RKO (cell line): ENCODE results near the gene OBP2B.
"Not testable (repeated sequence)": the region's sequence is repeated elsewhere in the genome, so short reads cannot be mapped to it uniquely, and the experiment has no call there.

ENCODE experiments used
- DNase-seq: peaks from one replicate; pipeline ENCODE4 v3.0.0-alpha.2; 2016; ENCODE audit warnings: low spot score

Gene OBP2B, protein sequence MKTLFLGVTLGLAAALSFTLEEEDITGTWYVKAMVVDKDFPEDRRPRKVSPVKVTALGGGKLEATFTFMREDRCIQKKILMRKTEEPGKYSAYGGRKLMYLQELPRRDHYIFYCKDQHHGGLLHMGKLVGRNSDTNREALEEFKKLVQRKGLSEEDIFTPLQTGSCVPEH

DNA sequence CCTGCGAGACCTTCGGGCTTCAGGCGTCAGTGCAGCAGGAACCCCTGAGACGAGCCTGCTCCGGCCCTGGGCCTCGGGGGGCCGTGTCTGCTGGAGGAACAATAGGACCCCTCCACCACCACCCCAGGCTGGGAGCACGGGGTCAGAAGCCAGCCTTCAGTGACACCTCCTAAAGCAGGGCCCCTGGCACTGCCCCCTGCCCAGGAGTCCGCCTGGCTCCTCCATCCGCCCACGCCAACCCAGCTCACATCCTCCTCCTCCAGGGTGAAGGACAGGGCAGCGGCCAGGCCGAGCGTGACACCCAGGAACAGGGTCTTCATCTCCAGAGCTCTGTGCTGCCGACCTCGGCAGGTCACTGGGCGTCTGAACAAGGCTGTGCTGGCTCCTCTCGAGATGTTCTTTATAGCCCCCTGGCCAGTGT lies at the start of gene OBP2B:
OBP2B (minus strand) TSS at position 371 of the 421 bp plus-strand sequence; CDS start at position 320, 51 bp downstream.
- DNase-seq = not testable (repeated sequence)

DNA sequence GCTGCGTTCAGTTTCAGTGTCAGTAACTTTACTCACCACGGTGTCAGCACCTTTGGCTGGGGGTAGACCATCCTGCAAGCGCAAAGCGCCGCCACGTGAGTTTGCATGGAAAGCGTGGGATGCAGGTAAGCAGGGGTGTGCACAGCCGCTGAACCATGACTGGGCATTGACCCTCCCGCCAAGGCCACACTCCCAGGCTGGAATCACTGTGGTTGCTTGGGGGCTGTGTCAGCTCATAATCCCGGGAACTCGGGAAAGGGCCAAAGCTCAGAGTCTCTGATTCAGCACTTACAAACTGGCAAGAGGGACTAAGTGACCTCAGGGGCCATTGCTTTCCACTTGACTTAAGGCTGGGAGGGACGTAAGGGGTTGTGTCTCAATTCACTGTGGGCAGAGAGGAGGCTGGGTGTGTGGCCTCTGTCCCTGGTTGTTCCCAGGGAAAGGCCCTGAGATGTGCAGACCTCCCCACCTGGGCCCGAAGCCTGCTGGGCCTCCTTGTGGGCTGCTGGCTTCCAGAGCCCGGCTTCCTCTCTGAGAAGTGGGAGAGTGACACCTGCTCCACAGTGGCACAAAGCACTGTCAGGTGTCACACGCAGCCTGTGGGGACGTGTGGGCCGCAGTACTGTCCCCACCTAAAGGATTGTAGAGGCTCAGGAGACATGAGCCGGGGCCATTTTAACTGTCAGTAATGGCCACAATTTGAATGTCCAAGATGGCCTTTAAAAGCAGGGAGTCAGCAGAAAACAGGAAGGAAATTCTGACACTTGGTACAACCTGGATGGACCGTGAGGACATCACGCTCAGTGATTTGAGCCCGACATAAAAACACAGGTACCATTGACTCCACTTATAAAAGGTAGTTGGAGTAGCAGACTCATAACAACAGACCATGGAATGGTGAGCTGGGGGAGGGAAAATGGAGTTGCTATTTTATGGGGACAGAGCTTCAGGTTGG lies 49.3 kb upstream of the OBP2B start:
- DNase-seq = peak; percentile 48

DNA sequence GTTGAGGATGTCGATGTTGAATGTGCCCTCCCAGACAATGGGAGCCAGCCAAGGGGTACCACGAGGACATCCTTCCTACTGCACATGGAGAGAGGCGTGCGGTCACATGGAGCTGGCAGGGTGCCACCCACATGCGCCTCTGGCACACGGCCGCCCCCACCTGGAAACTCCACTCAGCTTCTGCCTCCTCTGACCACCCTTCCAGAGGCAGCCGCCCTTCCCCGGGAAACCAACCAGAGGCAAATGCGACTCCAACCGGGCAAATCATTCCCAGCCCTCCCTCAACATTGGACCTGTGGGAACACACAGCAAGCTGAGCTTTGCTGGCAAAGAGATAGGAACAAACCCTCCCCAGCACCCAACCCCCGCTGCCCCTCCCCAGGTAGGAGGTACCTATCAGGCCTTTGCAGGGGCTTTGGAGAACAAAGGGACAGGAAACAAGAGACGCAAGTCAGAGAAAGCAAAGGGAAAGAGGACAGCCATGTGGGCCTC lies 48.5 kb upstream of the OBP2B start:
- DNase-seq = no peak

DNA sequence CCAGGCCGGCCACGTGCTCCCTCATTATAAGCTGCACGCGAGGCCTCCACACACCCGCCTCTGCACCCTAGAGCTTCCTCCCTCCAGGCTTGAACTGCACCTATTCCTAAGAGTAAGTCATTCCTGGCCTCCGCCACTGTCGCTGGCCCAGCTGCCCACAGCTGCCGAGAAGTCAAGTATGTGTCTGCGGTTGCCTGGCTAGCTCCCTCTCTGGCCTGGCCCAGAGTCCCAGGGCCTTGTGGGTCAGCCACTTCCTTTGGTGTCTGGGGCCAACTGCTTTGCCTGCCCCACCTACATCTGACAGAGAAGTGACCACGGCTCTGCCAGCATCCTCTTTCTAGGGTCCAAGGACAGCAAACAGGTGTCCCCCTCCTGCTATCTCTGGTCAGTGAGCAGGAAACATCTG lies 47.6 kb upstream of the OBP2B start:
- DNase-seq = no peak

DNA sequence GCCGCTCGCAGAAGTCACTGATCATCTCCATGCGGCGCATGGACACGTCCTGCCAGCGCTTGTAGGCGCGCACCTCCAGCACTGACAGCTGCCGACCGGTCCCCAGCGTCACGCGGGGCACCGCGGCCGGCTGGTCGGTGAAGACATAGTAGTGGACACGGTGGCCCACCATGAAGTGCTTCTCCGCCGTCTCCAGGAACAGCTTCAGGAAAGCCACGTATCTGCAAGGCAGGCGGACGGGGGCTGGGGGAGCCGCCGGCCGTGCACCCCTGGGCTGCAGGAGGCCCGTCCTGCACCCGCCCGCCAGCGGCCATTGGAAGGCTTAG lies 47.0 kb upstream of the OBP2B start:
- DNase-seq = no peak

DNA sequence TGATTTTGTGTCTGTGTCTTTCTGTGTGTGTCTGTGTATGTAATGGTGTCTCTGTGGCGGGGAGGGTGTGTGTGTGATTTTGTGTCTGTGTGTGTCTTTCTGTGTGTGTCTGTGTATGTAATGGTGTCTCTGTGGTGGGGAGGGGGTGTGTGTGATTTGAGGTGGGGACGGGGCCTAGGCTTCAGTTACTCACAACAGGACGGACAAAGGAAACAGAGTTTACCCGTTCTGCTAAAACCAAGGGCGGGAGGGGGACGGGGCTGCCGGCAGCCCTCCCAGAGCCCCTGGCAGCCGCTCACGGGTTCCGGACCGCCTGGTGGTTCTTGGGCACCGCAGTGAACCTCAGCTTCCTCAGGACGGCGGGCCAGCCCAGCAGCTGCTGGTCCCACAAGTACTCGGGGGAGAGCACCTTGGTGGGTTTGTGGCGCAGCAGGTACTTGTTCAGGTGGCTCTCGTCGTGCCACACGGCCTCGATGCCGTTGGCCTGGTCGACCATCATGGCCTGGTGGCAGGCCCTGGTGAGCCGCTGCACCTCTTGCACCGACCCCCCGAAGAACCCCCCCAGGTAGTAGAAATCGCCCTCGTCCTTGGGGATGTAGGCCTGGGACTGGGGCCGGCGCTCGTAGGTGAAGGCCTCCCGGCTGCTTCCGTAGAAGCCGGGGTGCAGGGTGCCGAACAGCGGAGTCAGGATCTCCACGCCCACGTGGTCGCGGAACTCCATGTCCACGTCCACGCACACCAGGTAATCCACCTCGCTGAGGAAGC lies 46.5 kb upstream of the OBP2B start:
- no peak for DNase-seq

DNA sequence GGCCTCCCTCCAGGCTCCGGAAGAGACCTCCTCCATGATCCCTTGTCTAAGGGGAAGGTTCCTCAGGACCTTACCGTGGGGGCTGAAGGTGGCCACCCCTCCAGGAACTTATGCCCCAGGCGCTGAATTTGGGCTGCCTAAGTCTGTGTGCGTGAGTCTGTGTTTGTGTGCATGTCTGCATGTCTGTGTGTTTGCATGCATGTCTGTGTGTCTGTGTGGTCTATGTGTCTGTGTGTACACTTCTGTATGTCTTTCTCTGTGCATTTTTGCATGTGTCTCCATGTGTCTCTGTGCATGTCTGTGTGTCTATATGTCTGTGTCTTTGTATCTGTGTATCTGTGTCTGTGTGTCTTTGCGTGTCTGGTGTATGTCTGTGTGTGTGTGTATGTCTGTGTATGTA lies 45.4 kb upstream of the OBP2B start:
- no peak for DNase-seq

DNA sequence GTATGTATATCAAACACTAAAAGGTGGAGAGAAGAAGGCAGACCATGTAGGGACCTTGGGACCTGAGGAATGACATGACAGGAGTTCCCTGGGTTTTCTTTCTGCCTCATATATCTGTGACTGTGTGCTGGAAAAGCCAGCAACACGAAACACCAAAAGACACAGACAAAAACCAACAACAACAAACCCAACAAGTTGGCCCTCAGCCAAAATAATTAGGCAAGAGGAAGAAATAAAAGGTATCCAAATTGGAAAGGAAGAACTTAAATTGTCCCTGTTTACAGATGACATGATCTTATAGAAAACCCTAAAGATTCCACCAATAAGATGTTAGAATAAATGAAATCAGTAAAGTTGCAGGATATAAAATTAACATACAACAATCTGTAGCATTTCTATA lies 44.2 kb upstream of the OBP2B start:
- no peak for DNase-seq

DNA sequence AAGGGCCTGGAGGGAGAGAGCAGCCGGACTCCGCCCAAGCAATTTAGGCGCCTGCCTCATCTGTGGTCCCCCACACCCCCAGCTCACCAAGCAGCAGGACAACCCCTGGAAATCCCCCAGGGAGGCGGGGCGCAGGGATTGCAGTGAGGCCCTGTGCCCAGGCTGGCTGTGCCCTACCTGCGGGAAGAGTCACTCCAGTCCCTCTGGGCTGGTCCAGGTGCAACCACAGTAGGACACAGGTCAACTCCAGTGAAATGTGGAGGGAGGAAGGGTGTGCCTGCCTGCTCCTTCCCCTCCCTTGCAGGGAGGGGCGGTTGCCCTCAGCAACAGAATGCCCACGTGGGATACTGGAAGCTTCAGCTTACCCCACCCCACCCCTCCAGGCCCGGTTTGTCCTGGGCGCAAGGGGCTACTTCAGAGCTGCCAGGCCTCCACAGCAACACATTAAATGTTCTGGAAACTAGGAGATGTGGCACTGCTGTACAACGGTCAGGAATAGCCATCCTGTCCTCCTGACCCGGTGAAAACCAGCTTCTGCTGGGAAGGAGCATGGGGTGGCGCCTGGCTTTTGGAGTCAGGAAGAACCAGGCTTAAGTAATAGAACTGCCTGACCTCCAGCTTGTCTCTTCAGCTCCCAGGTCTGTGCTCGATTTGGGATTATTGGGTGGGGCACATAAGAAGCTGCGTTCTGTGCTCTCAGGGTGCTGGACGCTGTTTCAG lies 43.4 kb upstream of the OBP2B start:
- DNase-seq = no peak

DNA sequence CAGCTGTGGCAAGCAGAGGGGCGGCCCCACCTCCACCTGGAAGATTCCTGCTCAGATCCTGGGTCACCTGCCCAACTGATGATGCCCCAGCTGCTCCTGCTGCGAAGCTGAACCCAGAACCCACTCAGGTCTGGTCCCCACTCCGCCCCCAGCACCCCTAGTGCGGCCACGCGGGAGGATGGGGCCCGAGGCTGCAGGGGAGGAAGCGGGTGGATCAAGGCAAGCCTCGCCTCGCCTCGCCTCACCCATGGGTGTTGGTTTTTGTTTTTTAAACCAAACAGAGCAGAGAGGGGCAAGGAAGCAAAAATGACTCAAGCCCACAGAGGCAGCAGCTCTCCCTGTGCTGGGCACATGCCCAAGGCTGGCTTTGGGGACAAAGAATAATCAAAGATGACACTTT lies 42.7 kb upstream of the OBP2B start:
- DNase-seq = no peak

DNA sequence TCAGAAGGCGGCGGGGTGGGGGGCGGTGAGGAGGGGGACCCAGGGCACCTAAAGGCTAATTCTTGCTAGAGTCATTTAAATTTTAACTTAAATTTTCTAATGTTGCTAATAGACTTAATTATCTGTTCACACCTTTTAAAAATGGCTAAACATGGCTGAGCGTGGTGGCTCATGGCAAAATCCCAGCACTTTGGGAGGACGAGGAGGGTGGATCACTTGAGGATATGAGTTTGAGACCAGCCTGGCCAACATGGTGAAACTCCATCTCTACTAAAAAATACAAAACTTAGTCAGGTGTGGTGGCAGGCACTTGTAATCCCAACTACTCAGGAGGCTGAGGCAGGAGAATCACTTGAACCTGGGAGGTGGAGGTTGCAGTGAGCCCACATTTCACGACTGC lies 42.2 kb upstream of the OBP2B start:
- not testable (repeated sequence) for DNase-seq

DNA sequence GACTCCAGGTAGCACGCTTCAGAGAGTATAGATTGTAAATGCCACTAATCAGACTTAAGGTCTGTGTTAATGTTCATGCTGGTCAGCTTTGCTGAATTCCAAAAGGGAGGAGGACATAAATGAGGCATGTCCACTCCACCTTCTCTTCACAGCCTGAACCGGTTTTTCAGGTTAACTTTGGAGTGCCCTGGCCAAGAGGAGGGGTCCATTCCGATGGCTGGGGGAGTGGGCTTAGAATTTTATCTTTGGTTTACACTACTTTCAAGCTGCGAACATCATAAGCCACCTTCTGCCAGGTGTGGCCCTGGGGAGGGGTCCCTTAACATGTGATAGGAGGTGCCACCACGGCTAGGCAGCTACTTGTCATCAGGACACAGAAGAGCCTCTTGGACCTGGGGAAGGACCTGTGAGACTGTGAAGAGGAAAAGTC lies 41.7 kb upstream of the OBP2B start:
- no peak for DNase-seq

DNA sequence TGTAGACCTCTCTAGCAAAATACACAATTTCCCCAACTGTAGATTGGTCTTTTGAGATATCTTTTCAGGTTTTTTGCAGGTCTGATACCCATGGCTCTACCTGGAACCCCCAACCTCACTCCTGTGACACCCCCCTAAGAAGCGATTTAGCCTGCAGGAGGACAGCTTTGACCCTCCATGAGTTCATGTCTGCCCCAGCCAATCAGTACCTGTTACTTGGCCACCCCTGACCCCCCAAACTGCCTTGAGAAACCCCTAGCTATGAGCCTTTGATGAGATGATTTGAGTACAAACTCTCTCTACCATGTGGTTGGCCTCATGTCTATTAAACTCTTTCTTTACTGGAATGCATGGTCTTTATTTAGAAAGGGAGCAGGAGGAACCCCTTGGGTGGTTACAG lies 40.3 kb upstream of the OBP2B start:
- DNase-seq = no peak

DNA sequence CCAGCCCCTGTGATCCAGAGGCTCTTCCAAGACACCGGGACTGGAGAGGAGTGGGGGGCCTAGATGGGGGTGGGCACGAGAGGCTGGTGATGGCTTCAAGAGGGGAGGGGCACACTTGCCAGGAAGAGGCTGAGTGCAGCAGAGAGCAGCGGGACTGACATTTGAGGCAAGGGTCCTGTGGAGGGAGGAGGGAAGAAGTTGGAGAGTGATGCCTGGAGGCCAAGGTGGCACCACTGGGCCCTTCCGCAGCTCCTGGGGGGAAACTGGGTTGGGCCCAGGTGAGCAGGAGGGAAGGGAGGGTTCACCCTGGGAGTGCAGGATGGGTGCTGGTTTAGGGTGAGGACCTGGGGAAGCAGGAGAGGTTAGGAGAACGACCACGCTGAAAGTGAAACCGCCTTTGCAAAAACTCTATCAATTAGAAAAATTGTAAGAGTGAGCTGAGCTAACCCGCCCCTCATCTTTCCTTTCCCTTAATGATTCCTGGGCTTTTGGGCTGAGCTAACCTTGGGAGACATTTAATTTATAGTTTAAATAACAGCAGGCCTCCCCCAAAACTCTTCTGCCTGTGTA lies 39.8 kb upstream of the OBP2B start:
- DNase-seq = no peak

DNA sequence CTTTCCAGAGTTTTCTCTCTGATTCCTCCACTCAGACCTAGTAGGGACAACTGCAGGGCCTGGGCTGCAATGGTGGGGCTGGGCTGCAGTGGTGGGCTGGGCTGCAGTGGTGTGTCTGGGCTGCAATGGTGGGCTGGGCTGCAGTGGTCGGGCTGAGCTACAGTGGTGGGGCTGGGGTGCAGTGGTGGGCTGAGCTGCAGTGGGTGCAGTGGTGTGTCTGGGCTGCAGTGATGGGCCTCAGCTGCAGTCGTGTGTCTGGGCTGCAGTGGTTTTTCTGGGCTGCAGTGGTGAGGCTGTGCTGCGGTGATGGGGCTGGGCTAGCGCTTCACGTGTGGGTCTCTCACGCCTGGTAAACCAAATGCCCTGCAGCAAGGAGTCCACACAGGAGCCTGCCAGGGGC lies 38.6 kb upstream of the OBP2B start:
- no peak for DNase-seq

DNA sequence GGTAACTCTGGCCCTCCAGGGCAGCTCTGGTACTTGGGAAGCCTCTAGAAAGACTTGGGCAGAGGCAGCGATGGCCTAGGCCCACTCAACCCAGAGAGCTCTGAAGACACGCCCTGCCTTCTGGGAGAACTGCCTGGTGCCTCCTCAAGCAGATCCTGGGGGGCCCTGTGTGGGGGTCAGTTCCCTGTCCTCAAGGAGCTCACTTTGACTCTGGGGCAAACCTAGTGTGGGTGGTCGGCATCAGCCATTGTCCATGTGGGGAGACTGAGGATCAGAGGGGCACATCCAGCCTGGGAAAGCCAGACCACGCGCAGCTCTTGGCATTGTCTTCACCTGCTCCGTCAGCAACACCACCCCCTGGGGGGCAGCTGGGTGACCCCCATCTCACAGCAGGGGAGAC lies 37.9 kb upstream of the OBP2B start:
- DNase-seq = no peak

DNA sequence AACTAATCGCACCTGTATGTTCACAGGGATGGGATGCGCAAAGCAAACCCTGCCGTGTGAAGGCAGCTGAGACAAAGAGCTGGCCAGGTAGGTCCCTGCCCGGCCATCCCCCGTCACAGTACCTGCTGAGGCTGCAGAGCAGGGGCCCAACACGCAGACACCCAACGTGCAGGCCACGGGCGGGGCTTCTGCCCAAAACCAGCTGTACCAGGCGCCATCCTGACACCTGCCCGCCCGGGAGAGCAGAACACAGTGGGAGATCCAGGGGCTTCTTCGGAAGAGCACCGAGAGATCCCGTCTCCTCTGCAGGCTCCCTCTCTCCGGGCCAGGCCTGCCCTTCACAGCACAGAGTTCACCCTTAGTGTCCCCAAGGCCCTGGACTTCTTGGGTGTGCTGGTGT lies 37.5 kb upstream of the OBP2B start:
- no peak for DNase-seq

DNA sequence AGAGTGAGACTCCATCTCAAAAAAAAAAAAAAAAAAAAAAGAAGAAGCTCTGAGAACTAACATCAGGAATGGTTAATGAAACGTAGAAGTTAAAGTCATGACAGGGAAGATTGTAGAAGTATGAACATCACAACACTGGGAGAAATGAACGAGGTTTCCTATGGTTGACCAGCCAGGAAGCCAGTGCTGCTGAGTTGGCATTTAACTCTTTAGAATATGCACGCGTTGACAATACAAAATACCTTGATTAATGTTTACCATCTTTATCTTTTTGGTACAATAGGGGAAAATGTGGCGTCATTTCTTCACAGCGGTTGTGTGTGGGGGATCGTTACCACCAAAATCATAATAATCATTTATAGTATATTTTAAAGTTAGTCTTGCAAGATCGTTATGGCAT lies 33.9 kb upstream of the OBP2B start:
- no peak for DNase-seq

DNA sequence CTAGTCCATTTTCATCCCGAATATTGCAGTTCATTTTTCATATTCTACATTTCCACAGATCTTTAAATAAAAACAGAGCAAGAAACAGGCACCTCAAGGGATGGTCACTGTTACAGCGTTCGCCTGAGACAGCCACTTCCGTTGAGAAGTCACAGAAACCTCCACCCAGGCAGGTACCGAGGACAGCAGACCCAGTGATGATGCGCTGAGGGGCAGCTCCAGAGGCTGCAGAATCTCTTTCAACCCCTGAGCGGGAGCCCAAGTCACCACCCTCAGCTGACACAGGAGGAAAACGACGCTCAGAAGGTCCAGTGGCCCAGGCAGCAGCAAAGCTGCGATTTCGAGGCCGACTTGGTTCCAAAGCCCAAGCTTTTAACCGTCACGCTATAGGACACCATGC lies 33.2 kb upstream of the OBP2B start:
- no peak for DNase-seq

DNA sequence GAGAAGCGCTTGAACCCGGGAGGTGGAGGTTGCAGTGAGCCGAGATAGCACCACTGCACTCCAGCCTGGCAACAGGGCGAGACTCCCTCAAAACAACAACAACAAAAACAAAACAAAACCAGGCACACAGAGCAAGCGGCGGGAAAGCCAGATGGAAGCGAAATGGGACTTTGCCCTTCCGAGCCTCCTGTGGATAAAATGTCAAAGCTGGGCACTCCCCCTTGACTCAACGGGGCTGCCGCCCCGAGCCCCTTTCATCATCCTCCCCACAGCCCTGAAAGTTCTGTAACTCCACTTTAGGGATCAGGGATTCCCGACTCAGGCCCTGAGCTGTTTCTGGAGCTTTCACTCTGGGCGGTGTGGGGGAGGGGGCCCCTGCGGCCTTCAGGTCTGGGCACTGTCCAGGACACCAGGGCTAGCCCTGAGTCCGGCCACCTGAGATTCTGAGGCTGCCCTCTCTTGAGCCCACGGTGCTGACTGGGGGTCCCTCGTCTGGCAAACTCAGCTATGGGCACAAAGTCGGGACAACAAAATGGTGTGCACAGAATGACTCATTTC lies 30.6 kb upstream of the OBP2B start:
- no peak for DNase-seq

DNA sequence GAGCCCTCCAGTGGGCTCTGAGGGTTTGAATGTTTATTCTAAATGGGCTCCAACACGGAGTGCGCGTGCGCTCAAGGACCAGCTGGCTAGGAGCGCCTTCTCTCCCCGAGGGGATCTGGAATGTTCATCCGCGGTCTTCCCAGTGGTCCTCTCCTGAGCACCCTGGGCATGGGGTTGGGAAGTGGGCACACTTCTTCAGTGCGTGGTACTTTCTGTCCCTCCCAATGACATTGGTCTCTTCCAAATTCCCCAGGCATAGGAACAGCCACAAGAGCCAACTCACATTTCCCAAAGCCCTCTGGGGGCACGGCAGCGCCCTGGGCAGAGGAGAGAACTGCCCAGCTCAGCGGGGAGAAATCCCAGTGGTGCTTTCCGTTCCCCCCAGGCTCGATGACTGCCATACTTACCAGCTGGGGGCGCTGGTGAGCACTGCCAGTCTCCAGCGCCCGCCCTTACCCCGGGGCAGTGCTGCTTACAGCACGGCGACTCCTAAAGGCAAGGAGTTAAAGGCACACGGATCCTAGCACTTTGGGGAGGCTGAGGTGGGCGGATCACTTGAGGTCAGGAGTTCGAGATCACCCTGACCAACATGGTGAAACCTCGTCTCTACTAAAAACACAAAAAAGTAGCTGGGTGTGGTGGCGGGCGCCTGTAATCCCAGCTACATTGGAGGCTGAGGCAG lies 29.9 kb upstream of the OBP2B start:
- DNase-seq = peak; percentile 36
